ENCODE results near the gene FGD3.

DNA sequence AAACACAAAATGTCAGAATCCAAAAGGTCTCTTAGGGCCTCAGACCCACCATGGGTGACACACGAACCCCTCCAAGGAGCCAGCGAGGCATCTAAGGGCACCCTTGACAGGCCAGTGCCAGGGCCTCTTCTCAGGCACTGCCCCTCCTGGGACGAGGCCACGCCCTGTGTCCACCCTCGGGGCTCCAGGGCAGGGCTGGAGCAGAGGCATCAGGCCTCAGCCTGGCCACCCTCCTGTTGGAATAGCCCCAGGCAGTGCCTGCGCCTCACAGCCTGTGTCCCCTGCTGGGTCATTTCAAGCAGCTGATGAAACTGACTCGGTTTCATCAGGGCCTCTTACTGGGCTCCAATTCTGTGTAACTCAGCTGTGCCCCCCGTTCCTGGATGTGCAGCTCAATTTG is 78.4 kb downstream of the FGD3 start:
- TF ChIP-seq, protein P1, sequence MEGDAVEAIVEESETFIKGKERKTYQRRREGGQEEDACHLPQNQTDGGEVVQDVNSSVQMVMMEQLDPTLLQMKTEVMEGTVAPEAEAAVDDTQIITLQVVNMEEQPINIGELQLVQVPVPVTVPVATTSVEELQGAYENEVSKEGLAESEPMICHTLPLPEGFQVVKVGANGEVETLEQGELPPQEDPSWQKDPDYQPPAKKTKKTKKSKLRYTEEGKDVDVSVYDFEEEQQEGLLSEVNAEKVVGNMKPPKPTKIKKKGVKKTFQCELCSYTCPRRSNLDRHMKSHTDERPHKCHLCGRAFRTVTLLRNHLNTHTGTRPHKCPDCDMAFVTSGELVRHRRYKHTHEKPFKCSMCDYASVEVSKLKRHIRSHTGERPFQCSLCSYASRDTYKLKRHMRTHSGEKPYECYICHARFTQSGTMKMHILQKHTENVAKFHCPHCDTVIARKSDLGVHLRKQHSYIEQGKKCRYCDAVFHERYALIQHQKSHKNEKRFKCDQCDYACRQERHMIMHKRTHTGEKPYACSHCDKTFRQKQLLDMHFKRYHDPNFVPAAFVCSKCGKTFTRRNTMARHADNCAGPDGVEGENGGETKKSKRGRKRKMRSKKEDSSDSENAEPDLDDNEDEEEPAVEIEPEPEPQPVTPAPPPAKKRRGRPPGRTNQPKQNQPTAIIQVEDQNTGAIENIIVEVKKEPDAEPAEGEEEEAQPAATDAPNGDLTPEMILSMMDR (conservative IDR thresholded peaks at IDR 0.05) = no peak
- no peak for TF ChIP-seq ZFX (IDR thresholded peaks at IDR 0.05)

Data from C4-2B (cell line).